ENCODE results near the gene ZNF438.

ZNF438 gene

DNA sequence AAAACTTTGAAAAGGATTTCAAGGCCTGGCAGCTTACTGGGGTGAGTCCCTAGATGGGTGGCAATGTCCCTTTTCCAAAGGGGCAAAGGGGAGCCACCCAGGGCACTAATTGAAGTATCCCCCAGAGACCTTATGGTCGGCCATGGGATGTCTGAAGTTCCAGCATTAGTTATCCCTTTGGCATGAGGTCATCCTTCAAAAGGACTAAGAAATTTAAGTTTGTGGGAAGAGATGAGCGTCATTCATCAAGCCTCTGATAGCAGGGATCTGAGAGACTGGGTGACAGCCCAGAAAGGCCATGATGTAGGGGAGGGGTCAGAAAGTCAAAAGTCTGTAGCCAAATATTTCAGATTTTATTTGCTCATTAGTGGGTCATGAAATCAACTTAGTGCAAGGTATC lies 195.3 kb downstream of the ZNF438 start:
- DNase-seq: no peak

DNA sequence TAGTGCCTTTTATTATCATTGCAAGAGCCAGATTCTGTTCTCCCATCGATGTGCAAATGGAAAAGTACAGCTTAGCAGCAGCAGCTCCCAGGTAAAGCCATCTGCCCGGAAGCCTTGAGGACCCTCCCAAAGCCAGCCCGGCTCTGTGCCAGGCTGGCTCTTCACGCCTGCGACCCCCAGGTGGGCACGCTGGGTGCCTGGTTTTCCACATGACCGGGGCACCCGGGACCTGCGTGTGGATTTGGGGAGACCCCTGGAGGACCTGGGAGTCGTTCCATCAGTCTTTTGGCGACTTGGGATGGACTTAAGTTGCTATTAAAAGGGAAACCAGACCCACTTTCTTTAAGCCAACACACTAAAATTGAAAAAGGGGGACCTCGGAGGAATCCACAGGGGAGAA lies 196.5 kb downstream of the ZNF438 start:
- no peak for DNase-seq

DNA sequence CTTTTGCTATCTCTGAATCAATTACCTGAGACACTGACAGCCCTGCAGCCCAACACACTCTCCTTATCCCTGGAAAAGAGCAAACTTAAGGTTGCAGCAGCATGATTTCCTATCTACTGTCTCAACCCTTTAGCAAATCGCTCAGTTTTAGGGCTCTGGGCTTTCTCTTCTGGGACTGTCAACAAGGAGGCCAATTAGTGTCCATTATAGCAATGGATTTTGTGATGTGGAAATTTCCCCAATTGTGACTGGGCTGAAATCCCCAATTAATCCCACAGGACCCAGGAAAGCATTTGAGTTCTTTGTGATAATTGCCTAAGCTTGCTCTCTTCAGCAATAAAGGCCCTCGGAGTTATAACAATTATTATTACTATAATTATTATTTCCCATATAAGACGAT lies 197.0 kb downstream of the ZNF438 start:
- DNase-seq: no peak

- DNase-seq: no peak
Observed at GRCh38 chr10:30834153-30834552, 197.5 kb downstream of the ZNF438 start.

- DNase-seq: no peak
Observed at GRCh38 chr10:30833628-30833970, 198.1 kb downstream of the ZNF438 start.

- no peak for DNase-seq
Observed at GRCh38 chr10:30832749-30833627, 198.7 kb downstream of the ZNF438 start.

DNA sequence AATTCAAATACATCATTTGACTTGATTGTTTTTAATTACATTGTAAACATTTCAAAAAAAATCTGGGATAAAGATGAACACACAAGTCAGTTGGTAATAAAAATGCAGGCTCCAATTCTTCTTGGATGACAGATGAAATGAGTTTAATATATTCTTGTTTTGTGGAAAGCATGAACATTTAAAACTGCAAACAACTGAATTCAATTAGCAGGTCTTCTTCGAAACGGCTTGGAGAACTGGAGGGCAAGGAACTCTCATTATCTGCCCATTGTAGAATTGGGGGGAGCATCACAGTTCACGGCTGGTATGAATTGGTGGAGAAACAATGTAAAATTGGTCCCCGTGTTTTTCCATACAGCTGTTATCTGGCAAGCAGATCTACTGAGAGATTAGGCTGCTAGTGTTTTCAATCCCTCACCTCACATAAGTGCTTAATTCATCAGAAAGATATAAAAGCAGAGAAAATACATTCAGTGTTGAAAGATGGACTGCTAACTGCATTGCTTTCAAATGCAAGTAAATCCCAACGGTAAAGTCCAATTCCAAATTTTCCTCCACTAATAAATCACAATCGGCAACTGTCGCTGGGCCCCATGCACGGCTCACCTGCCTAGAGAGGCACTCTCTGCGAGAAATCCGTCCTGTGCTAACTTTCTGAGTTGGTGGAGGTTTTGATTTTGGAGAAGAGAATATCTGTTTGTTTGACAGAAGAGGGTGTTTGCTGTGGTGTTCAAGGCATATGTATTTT lies 199.5 kb downstream of the ZNF438 start:
- DNase-seq: no peak

GRCh38 chr10:30831426-30831825 lies 200.2 kb downstream of the ZNF438 start:
- no peak for DNase-seq

GRCh38 chr10:30830315-30831230 lies 201.1 kb downstream of the ZNF438 start:
- DNase-seq: no peak

- no peak for DNase-seq
Observed at GRCh38 chr10:30829901-30830300, 201.8 kb downstream of the ZNF438 start.

DNA sequence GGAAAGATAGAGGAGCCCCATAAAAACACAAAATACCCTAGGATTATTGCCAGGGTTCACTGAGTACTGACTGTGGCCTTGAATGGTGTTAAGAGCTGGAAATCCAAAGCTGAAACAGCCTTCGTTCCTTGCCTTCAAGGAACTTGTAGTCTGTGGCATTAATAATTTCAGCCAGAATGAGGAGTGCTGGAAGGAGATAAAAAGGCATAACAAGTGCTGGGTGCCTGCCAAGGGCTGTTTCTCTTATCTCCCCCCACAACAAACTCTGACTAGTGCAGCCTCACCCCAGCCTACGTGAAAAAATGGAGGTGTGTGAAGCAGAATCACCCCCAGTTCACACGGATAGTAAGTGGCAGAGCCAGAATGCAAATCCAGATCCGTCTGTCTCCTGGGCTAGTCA lies 203.0 kb downstream of the ZNF438 start:
- DNase-seq: no peak

GRCh38 chr10:30828164-30828563 lies 203.5 kb downstream of the ZNF438 start:
- no peak for DNase-seq

DNA sequence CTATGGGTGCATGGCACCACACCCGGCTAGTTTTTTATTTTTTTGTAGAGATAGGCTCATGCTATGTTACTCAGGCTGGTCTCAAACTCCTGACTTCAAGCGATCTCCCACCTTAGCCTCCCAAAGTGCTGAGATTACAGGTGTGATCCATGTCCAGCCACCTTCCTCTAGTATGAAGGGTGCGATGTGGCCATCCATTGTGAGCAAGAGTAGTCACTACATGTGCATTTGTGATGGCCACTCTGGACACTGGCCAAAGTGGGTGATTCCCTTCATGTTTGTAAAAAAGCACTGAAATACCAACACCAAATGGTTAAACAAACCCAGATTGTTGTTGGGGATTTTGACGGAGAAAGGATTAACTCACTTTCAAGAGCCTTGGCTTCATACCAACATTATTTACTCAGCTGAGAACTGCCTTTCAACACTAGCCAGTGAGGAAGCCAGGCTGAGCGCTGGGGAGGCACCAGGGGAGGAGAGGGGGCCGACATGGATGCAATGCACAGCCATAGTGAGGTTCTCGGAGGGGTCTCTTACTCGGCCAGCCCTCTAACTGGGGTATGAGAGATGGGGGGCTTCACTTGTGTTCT lies 204.0 kb downstream of the ZNF438 start:
- no peak for DNase-seq

DNA sequence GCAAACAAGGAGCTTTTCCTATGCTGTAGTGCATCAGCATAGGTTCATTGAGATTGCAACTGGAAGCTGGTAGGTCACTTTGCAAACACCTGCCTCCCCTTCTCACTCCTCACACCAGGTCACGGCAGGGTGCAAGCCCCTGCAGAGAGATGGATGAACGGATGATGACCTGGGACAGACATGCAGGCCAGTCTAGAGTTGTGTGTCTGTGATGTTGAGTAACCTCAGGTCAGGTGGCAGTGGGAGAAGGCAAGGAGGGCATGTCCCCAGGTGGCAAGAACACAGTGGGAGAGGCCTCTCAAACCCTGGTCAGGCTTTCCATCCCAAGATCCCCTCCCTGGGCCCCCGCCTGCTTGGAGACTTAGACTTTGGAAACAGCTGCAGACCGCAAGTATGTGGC lies 205.0 kb downstream of the ZNF438 start:
- no peak for DNase-seq

DNA sequence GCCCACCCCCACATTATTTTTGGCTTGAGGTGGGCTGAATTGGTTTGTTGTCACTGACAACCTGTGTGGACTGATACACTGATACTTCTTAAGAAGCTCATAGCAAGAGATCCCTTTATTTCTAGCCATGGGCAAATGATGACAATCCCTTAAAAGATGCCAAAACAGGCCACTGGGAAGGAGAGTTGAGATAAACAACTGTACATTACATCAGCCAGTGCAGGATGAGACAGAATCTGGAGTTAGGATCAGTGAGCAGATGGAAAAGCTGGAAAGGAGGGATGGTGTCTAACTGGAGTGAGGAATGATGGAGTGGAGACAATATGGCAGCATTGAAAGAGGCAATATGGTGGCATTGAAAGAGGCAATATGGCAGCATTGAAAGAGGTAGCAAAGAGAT lies 206.2 kb downstream of the ZNF438 start:
- DNase-seq: no peak

DNA sequence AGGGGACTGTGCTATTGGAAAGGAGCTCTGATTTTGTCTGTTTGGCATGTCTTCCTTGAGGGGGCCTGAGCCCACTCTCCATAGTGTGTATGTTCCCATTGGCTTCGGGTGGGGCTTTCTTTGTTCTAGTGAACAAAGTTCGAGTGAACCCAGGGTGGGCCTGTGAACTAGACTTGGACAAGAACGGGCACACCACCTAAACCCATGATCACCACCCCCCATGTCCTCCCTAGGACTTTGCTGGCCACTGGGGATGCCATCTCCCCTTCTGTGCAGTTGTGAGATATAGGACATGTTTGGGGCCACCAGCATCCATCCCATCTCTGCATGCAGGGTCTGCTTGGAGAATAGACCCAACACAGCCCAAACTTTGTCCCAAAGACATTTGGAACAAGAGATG lies 206.6 kb downstream of the ZNF438 start:
- DNase-seq: no peak

GRCh38 chr10:30823651-30824050 lies 208.0 kb downstream of the ZNF438 start:
- DNase-seq: no peak

- no peak for DNase-seq
Observed at GRCh38 chr10:30822693-30823465, 208.8 kb downstream of the ZNF438 start.

DNA sequence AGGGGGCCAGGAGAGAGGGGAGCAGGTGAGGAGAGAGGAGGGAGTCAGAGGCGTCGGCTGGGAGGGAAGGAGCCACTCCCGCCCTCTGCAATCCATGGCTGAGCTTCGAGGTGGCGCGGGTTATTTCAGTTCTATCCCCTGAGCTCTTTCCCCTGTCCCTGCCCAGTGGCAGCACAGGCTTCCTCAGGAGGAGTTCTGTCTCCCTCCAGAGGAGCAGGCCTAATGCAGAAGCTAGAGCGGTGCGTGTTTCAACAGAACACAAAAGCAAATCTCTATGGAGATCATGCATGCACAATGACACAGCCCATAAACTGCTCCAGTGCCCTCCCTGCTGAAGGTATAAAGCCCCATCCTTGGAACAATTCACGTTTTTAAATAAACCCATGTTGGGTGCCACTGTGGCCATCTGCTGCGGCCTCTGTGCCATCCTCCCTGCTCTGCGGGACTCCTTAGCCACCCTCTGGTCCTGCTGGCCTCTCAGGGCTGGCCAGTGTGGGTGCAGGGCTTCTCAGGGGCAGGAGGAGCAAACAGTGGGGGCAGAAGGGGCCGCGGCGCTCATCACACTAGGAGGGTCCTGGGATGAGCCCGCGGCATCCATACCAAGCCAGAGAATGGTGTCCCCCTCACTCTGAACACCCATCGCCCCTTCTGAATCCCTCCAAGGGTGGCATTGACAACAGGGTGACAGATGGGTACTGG lies 209.5 kb downstream of the ZNF438 start:
- no peak for DNase-seq

- DNase-seq: no peak
Observed at GRCh38 chr10:30821261-30821993, 210.2 kb downstream of the ZNF438 start.

Data from NCI-H1694 (cell line).